ENCODE data around the gene FNBP1L. TPM values are rescaled to one million over a fixed set of nuclear protein-coding genes. Genes with fewer than 3 reads are reported as not detected.
A peak's percentile ranks its signal among the peaks of the same experiment; 100 is the strongest.

The FNBP1L gene
- total RNA-seq, 1 experiment from 2014 or later = 119 TPM

- Histone ChIP-seq H3K79me1 (ENCODE audit: insufficient read depth, low read depth, low read length, poor library complexity, severe bottlenecking) (no peaks in the 10 kb centered on the region), H3K23me2 (ENCODE audit: insufficient read length, low read depth, low read length, poor library complexity, severe bottlenecking) (no peaks in the 10 kb centered on the region), H3K9me3 (ENCODE audit: control insufficient read depth, low read depth, low read length) (peaks cover 24% of the 10 kb centered on the region), H2BK20ac (ENCODE audit: low read depth, low read length, poor library complexity, severe bottlenecking) (no peak overlapping the region), H4K20me1 (ENCODE audit: control insufficient read depth, insufficient read depth, insufficient read length) (no peaks in the 10 kb centered on the region), H2BK15ac (ENCODE audit: low read depth, low read length) (no peak overlapping the region), H3K9ac (ENCODE audit: extremely low read depth, insufficient read length, low read length) (no peak overlapping the region), H3K4ac (ENCODE audit: low read depth, low read length) (no peak overlapping the region), H4K5ac (ENCODE audit: insufficient read length, low read depth, low read length) (no peak overlapping the region), H3K27ac (ENCODE audit: insufficient read length, low read depth, low read length) (no peak overlapping the region), H3K27me3 (ENCODE audit: insufficient read depth, low read length) (no peaks in the 10 kb centered on the region), H2AFZ (ENCODE audit: low read length) (no peak overlapping the region), H3K56ac (ENCODE audit: insufficient read length, low read depth, low read length) (no peak overlapping the region), H3K4me2 (ENCODE audit: insufficient read depth, insufficient read length, low read length) (peak overlapping the region; percentile 13), H2BK12ac (ENCODE audit: insufficient read length, low read depth, low read length) (no peak overlapping the region), H2BK5ac (ENCODE audit: insufficient read length, low read length) (no peak overlapping the region), H3K14ac (ENCODE audit: insufficient read depth, low read length) (no peak overlapping the region), H4K8ac (replicated peaks; ENCODE audit: insufficient read length, low read depth, low read length) (no peak overlapping the region), H3K4me1 (ENCODE audit: insufficient read depth, low read length) (peaks cover 10% of the 10 kb centered on the region; the same call in 1 of the 2 replicates), H2BK120ac (ENCODE audit: low read depth, low read length, poor library complexity, severe bottlenecking) (no peak overlapping the region), H3K18ac (ENCODE audit: insufficient read length, low read depth, low read length) (no peak overlapping the region), H3T11ph (ENCODE audit: low read length) (no peak overlapping the region), H3K23ac (ENCODE audit: insufficient read length, low read depth, low read length) (no peak overlapping the region), H3K79me2 (ENCODE audit: insufficient read depth, low read length) (no peaks in the 10 kb centered on the region), H2AK5ac (ENCODE audit: insufficient read length, low read length) (no peak overlapping the region), H4K91ac (ENCODE audit: insufficient read length, low read depth, low read length) (no peak overlapping the region)
- Mint-ChIP-seq H3K4me3 (peak overlapping the region in 1 of 2 experiments; percentile 16; a peak in 1 of 5 replicates), H3K4me1 (peaks cover 37 to 44% of the 10 kb centered on the region in 2 experiments), H3K9me3 (peaks cover 42 to 51% of the 10 kb centered on the region in 2 experiments), H3K36me3 (ENCODE audit: insufficient read depth in 1 of 3, low read depth in 3 of 3) (peaks cover 31 to 56% (median 35%) of the 10 kb centered on the region in 3 experiments), H3K27me3 (ENCODE audit: low read depth) (peaks cover 7% of the 10 kb centered on the region), H3K27ac (peak overlapping the region; percentile 37 to 98 (median 82); a peak in 6 of 7 replicates)
- no peak for TF ChIP-seq CTCF (conservative IDR thresholded peaks at IDR 0.05)
- WGBS (ENCODE audit: extremely low coverage, insufficient read length, low lambda C conversion rate) = no CpG with 5 or more reads among the region's 2 CpGs
- DNase-seq = no peak
Observed at GRCh38 chr1:93411000-93411399, 36.9 kb upstream of the FNBP1L start.
